CD4-positive, CD25-positive, alpha-beta regulatory T cell (primary cell): ENCODE data around the gene SMARCA2. TPM values are rescaled to one million over a fixed set of nuclear protein-coding genes. Genes with fewer than 3 reads are reported as not detected.

Experiments used
- ATAC-seq, 2 donors: fragments of 150-1000 bp; cut with Tn5 transposase; one replicate each; pipeline ENCODE4 v1.10.0; 2021; ENCODE audit warnings: low read depth in 2 of 2, moderate number of reproducible peaks in 2 of 2, moderate library complexity in 1 of 2
- DNase-seq, 3 donors: peaks; one replicate each; pipeline versions ENCODE4 v3.0.0 to v3.0.0-alpha.2; 2012 to 2022; ENCODE audit warnings: mixed read lengths in 1 of 3
- H3K27ac ChIP-seq: one replicate; pipeline ENCODE4 v1.7.0; 2013; ENCODE audit warnings: mild to moderate bottlenecking, low read length; ENCODE audit not compliant: insufficient read depth, poor library complexity, severe bottlenecking
- H3K27me3 ChIP-seq: one replicate; pipeline ENCODE4 v1.7.0; 2013; ENCODE audit warnings: low read length; ENCODE audit not compliant: control insufficient read depth, insufficient read depth
- H3K36me3 ChIP-seq: one replicate; pipeline ENCODE4 v1.7.0; 2013; ENCODE audit warnings: mild to moderate bottlenecking, low read length, moderate library complexity; ENCODE audit not compliant: control insufficient read depth, insufficient read depth
- H3K4me1 ChIP-seq: 2 replicates; pipeline ENCODE4 v1.7.0; 2013; ENCODE audit warnings: mild to moderate bottlenecking, low read length; ENCODE audit not compliant: insufficient read depth, control insufficient read depth, poor library complexity, severe bottlenecking
- H3K4me3 ChIP-seq: one replicate; pipeline ENCODE4 v1.7.0; 2013; ENCODE audit warnings: low read depth, mild to moderate bottlenecking, low read length, moderate library complexity
- H3K9me3 ChIP-seq, 2 experiments: 1 replicate in 1 of 2; 2 replicates in 1 of 2; pipeline ENCODE4 v1.7.0; 2013; ENCODE audit warnings: low read length in 2 of 2, mild to moderate bottlenecking in 1 of 2, moderate library complexity in 1 of 2; ENCODE audit not compliant: control insufficient read depth in 2 of 2
- H3K27ac Mint-ChIP-seq, 3 donors: one replicate each; pipeline ENCODE4 v1.8.0; 2020 to 2022; ENCODE audit warnings: mild to moderate bottlenecking in 3 of 3, mixed read lengths in 3 of 3, moderate library complexity in 2 of 3
- H3K27me3 Mint-ChIP-seq: one replicate; pipeline ENCODE4 v1.8.0; 2022; ENCODE audit warnings: mild to moderate bottlenecking, mixed read lengths
- H3K36me3 Mint-ChIP-seq: one replicate; pipeline ENCODE4 v1.8.0; 2020; ENCODE audit warnings: mixed read lengths
- H3K4me1 Mint-ChIP-seq, 4 donors: one replicate each; pipeline ENCODE4 v1.8.0; 2020 to 2022; ENCODE audit warnings: mixed read lengths in 4 of 4, mild to moderate bottlenecking in 1 of 4
- H3K4me3 Mint-ChIP-seq, 4 donors: one replicate each; pipeline ENCODE4 v1.8.0; 2020 to 2022; ENCODE audit warnings: mild to moderate bottlenecking in 4 of 4, mixed read lengths in 4 of 4, moderate library complexity in 3 of 4
- H3K9me3 Mint-ChIP-seq, 7 donors: one replicate each; pipeline ENCODE4 v1.8.0; 2020 to 2022; ENCODE audit warnings: mixed read lengths in 7 of 7, mild to moderate bottlenecking in 3 of 7, moderate library complexity in 2 of 7
- polyA plus RNA-seq, 4 donors: library from polyadenylated mRNA; unstranded; fragments of 300-500 nt; fragmentation: Illumina TruSeq; gene quantifications; one replicate each; pipeline ENCODE4 v1.2.3, GENCODE V29; 2021
- total RNA-seq: library from RNA; stranded (reverse); gene quantifications from one replicate; pipeline ENCODE4 v1.2.3, GENCODE V29; 2022

Gene SMARCA2
- total and polyA plus RNA-seq, 5 donors from 2014 or later = 28.7 to 298 (median 37.8) TPM

GRCh38 chr9:2173170-2173569 lies 158.0 kb downstream of the SMARCA2 start:
- no peak for ATAC-seq
- peaks cover 9 to 27% (median 13%) of the 10 kb centered on the region in 4 donors for H3K4me1 Mint-ChIP-seq
- Histone ChIP-seq H3K27ac (no peak overlapping the region), H3K4me1 (no peaks in the 10 kb centered on the region), H3K36me3 (peaks cover 38% of the 10 kb centered on the region), H3K9me3 (no peaks in the 10 kb centered on the region), H3K27me3 (no peaks in the 10 kb centered on the region), H3K4me3 (no peak overlapping the region)
- H3K27ac Mint-ChIP-seq = peak overlapping the region; percentile 44 to 91 (median 58)
- H3K36me3 Mint-ChIP-seq = peaks cover 44% of the 10 kb centered on the region
- DNase-seq = no peak
- no peak overlapping the region for H3K4me3 Mint-ChIP-seq
- H3K27me3 Mint-ChIP-seq = no peaks in the 10 kb centered on the region
- H3K9me3 Mint-ChIP-seq = no peaks in the 10 kb centered on the region

- ATAC-seq (no peak), DNase-seq (no peak)
- H3K4me3 ChIP-seq = no peak overlapping the region
- Mint-ChIP-seq H3K4me1 (peaks cover 9 to 30% (median 14%) of the 10 kb centered on the region in 4 donors), H3K9me3 (no peaks in the 10 kb centered on the region), H3K36me3 (peaks cover 41% of the 10 kb centered on the region), H3K27ac (peak overlapping the region in 1 of 3 donors; percentile 58), H3K4me3 (no peak overlapping the region), H3K27me3 (no peaks in the 10 kb centered on the region)
- no peaks in the 10 kb centered on the region for H3K4me1 ChIP-seq
- H3K27ac ChIP-seq = no peak overlapping the region
- peaks cover 37% of the 10 kb centered on the region for H3K36me3 ChIP-seq
- no peaks in the 10 kb centered on the region for H3K9me3 ChIP-seq
- H3K27me3 ChIP-seq = no peaks in the 10 kb centered on the region
These were observed 158.7 kb downstream of the SMARCA2 start for GRCh38 chr9:2173861-2174260.

DNA sequence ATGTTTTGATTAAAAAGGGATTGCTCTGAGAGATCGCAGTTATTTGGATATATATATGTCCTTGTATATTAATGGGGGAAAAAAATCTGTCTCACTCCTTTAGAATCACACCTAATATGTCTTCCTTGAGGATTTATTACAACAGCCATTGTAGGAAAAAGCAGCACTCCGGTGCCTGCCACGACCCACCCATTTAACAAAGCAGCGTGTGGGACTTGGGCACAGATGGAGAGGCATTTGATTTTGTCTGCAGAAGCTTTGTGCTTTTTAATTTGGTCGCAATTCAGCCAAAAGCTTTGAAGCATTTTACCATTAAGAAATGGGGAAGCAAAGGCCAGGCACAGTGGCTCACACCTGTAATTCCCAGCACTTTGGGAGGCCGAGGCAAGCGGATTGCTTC lies 159.2 kb downstream of the SMARCA2 start:
- H3K4me3 ChIP-seq = no peak overlapping the region
- H3K4me1 ChIP-seq = no peaks in the 10 kb centered on the region
- no peak overlapping the region for H3K4me3 Mint-ChIP-seq
- H3K36me3 Mint-ChIP-seq = peaks cover 39% of the 10 kb centered on the region
- DNase-seq (no peak), ATAC-seq (no peak)
- H3K27me3 ChIP-seq = no peaks in the 10 kb centered on the region
- no peak overlapping the region for H3K27ac ChIP-seq
- peaks cover 7 to 32% (median 14%) of the 10 kb centered on the region in 4 donors for H3K4me1 Mint-ChIP-seq
- H3K27me3 Mint-ChIP-seq = no peaks in the 10 kb centered on the region
- H3K36me3 ChIP-seq = peaks cover 37% of the 10 kb centered on the region
- no peaks in the 10 kb centered on the region for H3K9me3 ChIP-seq
- no peaks in the 10 kb centered on the region for H3K9me3 Mint-ChIP-seq
- peak overlapping the region in 2 of 3 donors; percentile 20 to 58 for H3K27ac Mint-ChIP-seq

DNA sequence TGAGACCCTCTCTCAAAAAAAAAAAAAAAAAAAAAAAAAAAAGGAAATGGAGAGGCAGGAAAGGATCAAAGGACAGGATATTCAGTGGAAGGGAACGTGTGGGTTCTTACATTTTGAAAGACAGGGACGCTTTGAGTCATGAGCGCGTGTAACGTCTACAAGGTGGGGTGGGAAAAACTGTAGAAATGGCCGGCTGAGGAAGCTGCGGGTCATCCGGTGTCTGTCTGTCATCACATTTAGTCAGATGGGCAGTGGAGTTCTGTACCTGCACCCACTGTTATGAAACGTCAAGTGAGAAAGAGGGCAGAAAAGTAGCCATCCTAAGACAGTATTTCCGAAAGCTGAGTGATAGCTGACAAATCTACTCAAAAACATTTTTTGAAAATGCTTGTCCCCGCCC lies 159.8 kb downstream of the SMARCA2 start:
- H3K4me1 ChIP-seq = no peaks in the 10 kb centered on the region
- H3K9me3 ChIP-seq = no peaks in the 10 kb centered on the region
- DNase-seq = no peak
- peak overlapping the region in 1 of 4 donors; percentile 47 for H3K4me3 Mint-ChIP-seq
- H3K27me3 ChIP-seq = no peaks in the 10 kb centered on the region
- H3K36me3 ChIP-seq = peaks cover 31% of the 10 kb centered on the region
- H3K27ac Mint-ChIP-seq = peak overlapping the region in 1 of 3 donors; percentile 58
- H3K4me3 ChIP-seq = no peak overlapping the region
- no peak for ATAC-seq
- no peaks in the 10 kb centered on the region for H3K9me3 Mint-ChIP-seq
- H3K27ac ChIP-seq = no peak overlapping the region
- H3K4me1 Mint-ChIP-seq = peaks cover 8 to 35% (median 19%) of the 10 kb centered on the region in 4 donors
- H3K27me3 Mint-ChIP-seq = no peaks in the 10 kb centered on the region
- H3K36me3 Mint-ChIP-seq = peaks cover 37% of the 10 kb centered on the region

DNA sequence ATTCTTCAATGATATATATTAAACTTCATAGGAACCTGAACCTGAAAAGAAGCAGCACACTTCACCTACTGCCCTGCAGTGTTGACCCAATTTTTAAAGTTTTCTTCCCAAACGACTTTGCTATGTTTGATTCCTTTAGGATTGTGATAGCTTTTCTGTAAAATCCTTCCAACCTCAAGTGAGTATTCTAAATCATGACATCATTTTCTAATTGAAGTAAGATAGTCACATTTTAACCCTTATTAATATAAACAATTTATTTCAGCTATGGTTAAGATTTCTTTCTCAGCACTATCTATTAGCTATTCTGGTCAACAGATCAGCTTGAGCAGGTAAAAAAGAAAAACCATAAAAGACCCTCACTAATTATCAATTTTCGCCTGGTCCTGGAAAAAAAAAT lies 162.0 kb downstream of the SMARCA2 start:
- H3K27me3 ChIP-seq = no peaks in the 10 kb centered on the region
- H3K36me3 ChIP-seq = peaks cover 21% of the 10 kb centered on the region
- no peak overlapping the region for H3K4me3 ChIP-seq
- H3K27ac ChIP-seq = no peak overlapping the region
- Mint-ChIP-seq H3K4me3 (no peak overlapping the region), H3K4me1 (peaks cover 4 to 33% (median 21%) of the 10 kb centered on the region in 4 donors), H3K27me3 (no peaks in the 10 kb centered on the region), H3K9me3 (no peaks in the 10 kb centered on the region), H3K36me3 (peaks cover 22% of the 10 kb centered on the region), H3K27ac (peak overlapping the region in 1 of 3 donors; percentile 23)
- no peaks in the 10 kb centered on the region for H3K9me3 ChIP-seq
- H3K4me1 ChIP-seq = no peaks in the 10 kb centered on the region
- DNase-seq = no peak
- ATAC-seq = no peak

DNA sequence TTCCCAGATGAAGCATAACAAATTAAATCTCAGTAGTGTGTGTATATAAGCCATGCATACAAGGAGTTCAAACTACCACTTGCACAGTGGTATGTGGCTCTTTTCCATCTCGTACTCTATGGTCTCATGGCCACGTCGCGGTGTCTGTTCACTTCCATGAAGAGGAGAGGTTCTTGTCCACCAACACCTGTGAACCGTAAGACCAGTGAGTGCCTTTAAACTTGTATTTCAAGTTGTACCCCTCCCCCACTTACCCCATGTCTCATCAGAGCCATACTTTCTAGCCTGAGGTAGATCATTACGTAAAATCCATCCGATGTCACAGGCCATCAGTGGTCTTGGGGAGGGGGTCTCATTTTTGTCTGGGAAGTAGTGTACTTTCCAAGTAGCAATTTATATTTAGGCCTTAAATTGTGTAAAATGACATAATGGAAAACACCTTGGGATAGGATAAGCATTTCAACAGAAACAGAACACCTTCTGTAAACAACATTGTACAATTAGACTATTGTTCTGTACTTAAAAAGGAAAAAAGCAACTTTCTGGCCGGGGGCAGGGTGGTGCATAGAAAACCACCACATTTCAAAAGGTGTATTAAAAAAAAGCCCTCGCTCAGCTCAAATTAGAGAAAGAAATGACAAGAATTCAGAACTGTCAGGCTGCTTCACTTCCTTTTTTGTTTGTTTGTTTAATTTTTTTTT lies 163.0 kb downstream of the SMARCA2 start:
- H3K36me3 ChIP-seq = peaks cover 17% of the 10 kb centered on the region
- H3K4me3 Mint-ChIP-seq = no peak overlapping the region
- no peak for ATAC-seq
- no peak overlapping the region for H3K4me3 ChIP-seq
- peaks cover 4 to 27% (median 19%) of the 10 kb centered on the region in 4 donors for H3K4me1 Mint-ChIP-seq
- no peaks in the 10 kb centered on the region for H3K27me3 ChIP-seq
- H3K36me3 Mint-ChIP-seq = peaks cover 16% of the 10 kb centered on the region
- H3K27me3 Mint-ChIP-seq = no peaks in the 10 kb centered on the region
- H3K27ac Mint-ChIP-seq = peak overlapping the region in 1 of 3 donors; percentile 18
- no peaks in the 10 kb centered on the region for H3K9me3 ChIP-seq
- no peaks in the 10 kb centered on the region for H3K4me1 ChIP-seq
- H3K9me3 Mint-ChIP-seq = no peaks in the 10 kb centered on the region
- DNase-seq = no peak
- no peak overlapping the region for H3K27ac ChIP-seq

DNA sequence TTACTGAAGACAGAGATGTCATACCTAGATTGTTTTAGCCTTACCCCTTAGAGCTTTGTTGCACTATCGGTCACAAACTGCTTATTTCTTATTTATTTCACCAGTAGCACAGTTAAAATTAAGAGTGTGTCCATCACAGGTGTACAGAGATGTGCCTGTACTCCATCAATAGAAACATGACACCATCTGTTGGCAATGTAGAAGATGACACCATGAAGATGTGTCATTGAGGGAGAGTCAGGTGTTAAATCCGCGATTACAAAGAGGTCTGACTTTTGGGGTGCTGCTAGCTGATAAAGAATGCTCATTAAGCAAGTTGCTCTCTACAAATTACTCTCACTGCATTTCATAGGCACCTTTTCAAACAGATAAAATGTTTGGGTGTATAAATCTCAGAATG lies 164.4 kb downstream of the SMARCA2 start:
- Histone ChIP-seq H3K27ac (no peak overlapping the region), H3K9me3 (no peaks in the 10 kb centered on the region), H3K4me1 (no peaks in the 10 kb centered on the region), H3K36me3 (peaks cover 23% of the 10 kb centered on the region), H3K27me3 (no peaks in the 10 kb centered on the region), H3K4me3 (no peak overlapping the region)
- ATAC-seq = peak in 1 of 2 donors; percentile 52
- Mint-ChIP-seq H3K4me3 (no peak overlapping the region), H3K27me3 (no peaks in the 10 kb centered on the region), H3K9me3 (no peaks in the 10 kb centered on the region), H3K36me3 (peaks cover 21% of the 10 kb centered on the region), H3K27ac (peak overlapping the region; percentile 18 to 85 (median 20)), H3K4me1 (peaks cover 4 to 24% (median 17%) of the 10 kb centered on the region in 4 donors)
- peak in 1 of 3 donors; percentile 33 for DNase-seq

GRCh38 chr9:2180154-2180553 lies 165.0 kb downstream of the SMARCA2 start:
- ATAC-seq (no peak), DNase-seq (no peak)
- peaks cover 29% of the 10 kb centered on the region for H3K36me3 ChIP-seq
- H3K9me3 ChIP-seq = no peaks in the 10 kb centered on the region
- H3K27ac Mint-ChIP-seq = peak overlapping the region in 2 of 3 donors; percentile 18 to 85
- H3K36me3 Mint-ChIP-seq = peaks cover 23% of the 10 kb centered on the region
- no peaks in the 10 kb centered on the region for H3K27me3 ChIP-seq
- H3K4me3 ChIP-seq = no peak overlapping the region
- peaks cover 4 to 24% (median 16%) of the 10 kb centered on the region in 4 donors for H3K4me1 Mint-ChIP-seq
- H3K4me1 ChIP-seq = no peaks in the 10 kb centered on the region
- H3K27me3 Mint-ChIP-seq = no peaks in the 10 kb centered on the region
- no peaks in the 10 kb centered on the region for H3K9me3 Mint-ChIP-seq
- no peak overlapping the region for H3K27ac ChIP-seq
- H3K4me3 Mint-ChIP-seq = no peak overlapping the region
